22Rv1 (cell line): ENCODE results near the gene RBM19.

ENCODE experiments used
- H3K27ac ChIP-seq: fragments of 450-650 bp; 2 replicates; pipeline ENCODE4 v1.5.1; 2017
- ZFX ChIP-seq: fragments of 450-650 bp; IDR thresholded peaks from 2 replicates; pipeline ENCODE4 v1.6.1; 2017; ENCODE audit warnings: antibody characterized with exemption, borderline replicate concordance
- TF ChIP-seq, protein P1 (sequence below): fragments of 450-650 bp; IDR thresholded peaks from 2 replicates; pipeline ENCODE4 v1.5.1; 2017; ENCODE audit warnings: mild to moderate bottlenecking

RBM19 gene

DNA sequence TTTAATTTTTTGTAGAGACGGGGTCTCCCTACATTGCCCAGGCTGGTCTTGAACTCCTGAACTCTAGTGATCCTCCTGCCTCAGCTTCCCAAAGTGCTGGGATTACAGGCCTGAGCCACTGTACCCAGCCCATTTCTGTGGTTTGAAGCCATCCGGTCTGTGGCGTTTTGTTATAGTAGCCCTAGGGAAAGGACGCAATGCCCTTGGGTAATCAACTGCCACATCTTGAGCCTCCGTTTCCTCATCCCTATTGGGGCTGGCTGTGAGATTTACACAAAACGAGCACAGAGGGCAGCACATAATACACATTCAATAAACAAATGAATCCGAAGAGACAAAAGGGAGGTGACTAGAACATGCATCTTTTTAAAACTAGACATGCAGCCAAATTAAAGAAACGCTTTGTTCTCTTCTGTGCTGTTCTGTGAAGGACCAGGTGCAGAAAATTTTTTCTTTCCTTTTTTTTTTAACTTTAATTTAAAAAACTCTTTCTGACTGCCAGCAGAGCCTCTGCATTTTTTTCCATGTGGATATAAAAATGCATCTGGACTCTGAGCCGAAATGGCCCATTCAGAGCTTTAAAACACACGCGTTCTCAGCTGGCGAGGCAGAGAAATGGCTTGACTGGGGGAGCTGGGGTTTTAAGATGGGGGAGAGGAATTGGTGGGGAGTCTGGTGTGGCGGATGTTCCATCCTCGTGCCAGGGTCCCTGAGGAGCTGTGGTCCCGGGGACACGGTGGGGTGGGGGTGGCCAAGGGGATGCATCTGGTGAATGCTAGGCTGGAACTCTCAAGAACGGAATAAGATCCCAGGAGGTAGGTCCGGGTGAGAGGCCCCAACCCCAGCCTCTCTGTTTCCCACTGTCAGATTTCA is 119.0 kb downstream of the RBM19 start:
- TF ChIP-seq, protein P1, sequence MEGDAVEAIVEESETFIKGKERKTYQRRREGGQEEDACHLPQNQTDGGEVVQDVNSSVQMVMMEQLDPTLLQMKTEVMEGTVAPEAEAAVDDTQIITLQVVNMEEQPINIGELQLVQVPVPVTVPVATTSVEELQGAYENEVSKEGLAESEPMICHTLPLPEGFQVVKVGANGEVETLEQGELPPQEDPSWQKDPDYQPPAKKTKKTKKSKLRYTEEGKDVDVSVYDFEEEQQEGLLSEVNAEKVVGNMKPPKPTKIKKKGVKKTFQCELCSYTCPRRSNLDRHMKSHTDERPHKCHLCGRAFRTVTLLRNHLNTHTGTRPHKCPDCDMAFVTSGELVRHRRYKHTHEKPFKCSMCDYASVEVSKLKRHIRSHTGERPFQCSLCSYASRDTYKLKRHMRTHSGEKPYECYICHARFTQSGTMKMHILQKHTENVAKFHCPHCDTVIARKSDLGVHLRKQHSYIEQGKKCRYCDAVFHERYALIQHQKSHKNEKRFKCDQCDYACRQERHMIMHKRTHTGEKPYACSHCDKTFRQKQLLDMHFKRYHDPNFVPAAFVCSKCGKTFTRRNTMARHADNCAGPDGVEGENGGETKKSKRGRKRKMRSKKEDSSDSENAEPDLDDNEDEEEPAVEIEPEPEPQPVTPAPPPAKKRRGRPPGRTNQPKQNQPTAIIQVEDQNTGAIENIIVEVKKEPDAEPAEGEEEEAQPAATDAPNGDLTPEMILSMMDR, result no peak
- TF ChIP-seq ZFX, result no peak
- no peak overlapping the region for H3K27ac ChIP-seq

DNA sequence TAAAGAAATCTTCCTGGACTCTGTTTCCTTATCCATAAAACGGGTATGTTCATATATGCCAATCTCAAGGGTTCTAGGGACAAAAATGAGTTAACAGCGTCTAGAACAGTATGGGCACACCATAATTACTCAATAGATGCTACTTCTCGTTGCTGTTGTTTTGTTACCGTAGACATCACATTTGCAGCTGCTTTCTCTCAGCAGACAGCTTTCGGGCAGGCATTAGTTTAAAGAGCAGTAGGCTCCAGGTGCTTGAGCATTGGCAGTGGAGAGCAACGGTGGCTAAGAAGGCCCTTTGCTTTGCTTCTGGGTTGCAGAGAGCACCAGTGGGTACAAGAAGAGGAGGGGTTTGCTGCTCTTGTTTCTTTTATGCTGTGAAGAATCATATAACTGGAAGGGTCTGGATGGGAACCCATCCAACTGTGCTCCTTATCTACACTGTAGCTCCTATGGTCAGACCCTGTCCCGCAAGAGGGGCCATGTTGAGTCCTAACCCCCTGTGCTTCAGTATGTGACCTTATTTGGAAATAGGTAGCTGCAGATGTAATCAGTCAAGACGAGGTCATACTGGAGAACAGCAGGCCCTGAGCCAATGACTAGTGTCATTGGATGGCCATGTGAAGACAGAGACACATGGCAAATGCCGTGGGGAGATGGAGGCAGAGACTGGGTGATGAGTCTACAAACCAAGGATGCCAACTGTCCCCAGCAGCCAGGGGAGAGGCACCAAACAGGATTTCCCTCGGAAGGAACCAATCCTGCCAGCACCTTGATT is 120.0 kb downstream of the RBM19 start:
- TF ChIP-seq, protein P1, result no peak
- no peak for TF ChIP-seq ZFX
- H3K27ac ChIP-seq, result no peak overlapping the region

DNA sequence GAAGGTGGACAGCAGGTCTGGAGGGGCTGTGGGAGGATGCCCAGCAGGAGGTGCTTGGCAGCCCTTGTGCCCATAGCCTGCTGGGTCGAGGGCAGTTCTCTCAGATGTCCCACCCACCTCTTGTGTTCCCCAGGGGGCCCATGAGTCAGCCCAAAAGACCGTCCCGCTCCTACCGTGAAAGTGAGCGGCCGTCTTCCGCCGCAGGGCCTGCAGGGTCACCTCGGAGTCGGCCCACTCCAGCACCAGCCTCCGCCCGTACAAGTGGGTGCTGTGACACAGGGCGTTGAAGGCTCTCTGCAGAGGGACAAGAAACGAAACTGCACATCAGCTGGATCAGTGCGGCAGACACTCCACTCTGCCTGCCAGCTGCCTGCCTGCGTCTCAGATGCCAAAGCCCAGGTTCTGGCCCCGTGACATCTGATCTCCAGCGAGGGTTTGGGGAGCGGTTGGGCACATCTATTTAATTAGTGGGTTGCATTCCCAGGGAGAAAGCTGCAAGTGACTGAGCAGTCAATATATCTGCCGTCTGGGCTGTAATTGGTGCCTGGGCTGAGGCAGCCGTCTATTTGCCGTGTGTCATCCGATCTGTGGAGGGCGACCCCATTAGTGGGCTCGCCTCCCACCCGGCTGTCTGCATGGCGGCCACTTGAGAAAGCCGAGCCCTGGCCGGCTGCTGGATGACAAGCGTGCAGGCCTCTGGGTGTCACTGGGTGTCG is 121.5 kb downstream of the RBM19 start:
- H3K27ac ChIP-seq, result no peak overlapping the region
- TF ChIP-seq ZFX, result no peak
- TF ChIP-seq, protein P1, result no peak

DNA sequence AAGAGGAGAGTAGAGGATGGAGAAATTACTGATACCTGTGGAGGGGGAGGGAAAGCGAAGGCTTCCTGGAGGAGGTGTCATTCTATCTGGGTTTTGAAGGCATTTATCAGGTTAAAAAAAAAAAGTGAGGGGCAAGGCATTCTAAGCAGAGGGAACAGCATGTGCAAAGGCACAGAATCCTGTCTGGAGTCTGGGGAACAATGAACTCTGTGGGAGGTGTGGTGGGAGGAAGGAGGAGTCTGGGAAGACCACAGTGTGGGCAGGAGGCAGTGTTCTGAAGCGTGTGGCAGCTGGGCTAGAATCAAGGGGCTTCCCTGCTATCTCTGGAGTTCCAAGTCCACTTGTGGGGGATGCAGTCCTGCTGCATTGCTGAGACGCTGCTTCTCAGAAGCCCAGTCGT is 123.4 kb downstream of the RBM19 start:
- no peak overlapping the region for H3K27ac ChIP-seq
- TF ChIP-seq, protein P1, result no peak
- no peak for TF ChIP-seq ZFX

DNA sequence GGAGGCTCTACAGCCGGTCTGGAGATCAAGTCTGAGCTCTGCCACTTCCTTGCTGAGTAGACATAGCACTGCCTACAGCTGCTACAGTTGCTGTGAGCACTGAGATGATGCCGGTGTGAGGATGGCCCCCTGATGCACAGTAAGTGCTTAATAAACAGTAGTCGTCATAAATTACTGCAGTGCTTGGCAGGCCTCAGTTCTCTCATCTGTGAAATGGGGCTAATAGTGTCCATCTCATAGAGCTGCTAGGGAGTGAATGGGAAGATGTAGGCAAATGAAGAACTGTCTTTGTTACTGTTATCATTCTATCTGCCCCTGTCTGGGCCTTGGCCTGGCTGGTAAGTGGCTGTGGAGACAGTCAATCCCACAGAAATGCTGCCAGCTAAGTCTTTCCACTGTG is 124.3 kb downstream of the RBM19 start:
- no peak for TF ChIP-seq ZFX
- TF ChIP-seq, protein P1, result no peak
- H3K27ac ChIP-seq, result no peak overlapping the region

DNA sequence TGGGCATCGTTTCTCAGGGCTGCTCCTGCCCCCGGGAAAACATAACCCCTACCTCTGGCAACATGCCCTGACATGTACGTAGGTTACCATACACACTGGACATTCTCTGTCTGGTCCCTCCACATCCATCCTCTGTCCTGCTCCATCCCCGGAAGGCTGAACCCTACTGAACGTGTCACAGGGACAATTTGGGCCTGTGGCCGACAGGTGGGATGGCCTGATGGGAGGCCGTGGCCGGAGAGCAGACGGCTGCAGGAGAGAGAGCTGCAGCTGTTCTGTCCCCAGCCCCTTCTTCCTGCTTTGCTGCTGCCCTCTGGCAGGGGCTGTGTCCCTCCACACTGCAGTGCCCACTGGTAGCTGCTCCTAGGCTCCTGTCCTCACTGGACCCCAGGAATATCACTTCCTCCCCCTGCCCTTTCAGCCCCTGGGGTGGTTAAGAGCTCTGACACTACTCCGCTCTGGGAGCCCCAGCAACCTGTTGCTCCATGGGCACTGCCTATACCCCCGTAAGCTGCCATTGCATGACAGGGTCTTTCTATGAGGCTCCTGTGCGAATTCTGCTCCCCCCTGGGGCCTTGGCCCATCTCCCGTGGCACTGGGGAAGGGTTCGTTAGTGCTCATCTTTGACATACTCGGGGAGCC is 125.6 kb downstream of the RBM19 start:
- H3K27ac ChIP-seq, result no peak overlapping the region
- TF ChIP-seq ZFX, result no peak
- TF ChIP-seq, protein P1, result no peak
